IPS DF 6.9 (cell line): ENCODE measurements around the gene DGLUCY.

Experiments used
- DNase-seq: peaks from one replicate; pipeline ENCODE4 v3.0.0-alpha.2; 2013; ENCODE audit warnings: low read depth, low spot score
- H3K27ac ChIP-seq: one replicate; pipeline ENCODE4 v1.5.1; 2013; ENCODE audit warnings: low read length, control low read depth
- H3K27me3 ChIP-seq: 2 replicates; pipeline ENCODE4 v1.6.1; 2013; ENCODE audit warnings: mild to moderate bottlenecking, low read length; ENCODE audit not compliant: control insufficient read depth, insufficient read depth
- H3K36me3 ChIP-seq: 2 replicates; pipeline ENCODE4 v1.6.1; 2013; ENCODE audit warnings: low read length; ENCODE audit not compliant: control insufficient read depth, insufficient read depth
- H3K4me1 ChIP-seq: 2 replicates; pipeline ENCODE4 v1.6.1; 2013; ENCODE audit warnings: low read length; ENCODE audit not compliant: control insufficient read depth, insufficient read depth
- H3K4me3 ChIP-seq: 2 replicates; pipeline ENCODE4 v1.5.1; 2013; ENCODE audit warnings: mild to moderate bottlenecking, low read length
- H3K9me3 ChIP-seq: 2 replicates; pipeline ENCODE4 v1.6.1; 2013; ENCODE audit warnings: low read length, inconsistent platforms; ENCODE audit not compliant: control insufficient read depth, insufficient read depth
- WGBS: extraction: QIAGEN DNeasy Blood & Tissue Kit; methylation state at CpG from one replicate; pipeline ENCODE4 v1.1.7; 2013; ENCODE audit warnings: mixed read lengths, missing lambda C conversion rate; ENCODE audit not compliant: insufficient read length, insufficient coverage; 5-methylcytosine and 5-hydroxymethylcytosine counted together

The DGLUCY gene

DNA sequence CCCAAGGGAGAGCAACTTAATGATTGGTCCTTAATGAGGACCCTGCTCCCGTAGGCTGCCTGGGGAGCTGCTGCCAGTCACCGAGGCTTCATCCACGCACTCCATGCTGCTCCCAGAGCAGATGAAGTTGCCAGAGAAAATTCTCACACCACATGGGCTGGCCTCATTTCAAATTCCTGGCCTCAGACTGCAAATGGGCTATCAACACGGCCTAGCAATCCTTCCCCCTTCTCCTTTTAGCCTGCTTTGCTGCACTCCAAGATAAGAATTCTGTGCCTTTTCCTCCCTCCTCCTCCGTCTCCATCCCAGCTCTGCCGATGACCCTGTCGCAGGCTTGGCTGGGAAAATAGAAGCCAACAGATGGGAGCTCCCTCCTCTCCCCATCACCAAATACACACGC, 10.8 kb upstream of the DGLUCY start:
- Histone ChIP-seq H3K4me3 (no peak overlapping the region), H3K9me3 (no peaks in the 10 kb centered on the region), H3K27ac (no peak overlapping the region), H3K4me1 (no peaks in the 10 kb centered on the region), H3K27me3 (no peaks in the 10 kb centered on the region), H3K36me3 (no peaks in the 10 kb centered on the region)
- DNase-seq: no peak
- WGBS: no CpG with 5 or more reads among the region's 8 CpGs

DNA sequence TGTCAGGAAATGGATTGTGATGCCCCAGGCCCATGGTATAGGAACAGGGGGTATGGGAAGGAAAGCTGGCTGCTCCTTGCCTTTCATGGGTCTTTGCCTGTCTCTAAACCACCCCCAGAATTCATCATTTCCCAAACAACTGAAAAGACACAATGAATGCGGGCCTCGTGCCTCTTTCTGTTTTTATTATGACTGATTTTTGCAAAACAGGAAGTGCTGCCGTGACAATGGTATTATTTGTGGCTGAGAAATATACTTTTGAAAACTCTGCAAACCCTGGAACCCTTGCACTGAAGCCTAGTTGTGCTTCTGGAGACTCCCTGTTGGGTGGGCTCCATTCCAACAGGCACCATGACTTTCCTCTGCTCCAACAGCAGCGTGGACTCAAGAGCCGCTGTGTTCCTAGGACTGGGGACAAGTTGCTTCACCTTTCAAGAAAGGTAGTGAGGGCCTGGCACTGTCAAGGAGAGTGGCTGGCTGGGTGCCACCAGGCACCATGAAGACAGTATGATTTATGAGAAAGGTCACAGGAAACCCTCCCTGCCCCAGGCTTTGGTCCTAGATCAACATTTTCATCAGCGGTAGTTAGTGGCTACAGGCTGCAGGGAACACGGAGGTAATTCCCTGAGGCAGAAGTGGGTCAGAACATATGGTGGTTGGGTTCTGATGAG, 4.8 kb upstream of the DGLUCY start:
- no peak overlapping the region for H3K27ac ChIP-seq
- no peaks in the 10 kb centered on the region for H3K27me3 ChIP-seq
- no peak for DNase-seq
- H3K9me3 ChIP-seq: no peaks in the 10 kb centered on the region
- no CpG with 5 or more reads among the region's 7 CpGs for WGBS
- peaks cover 2% of the 10 kb centered on the region; the same call in 1 of the 2 replicates for H3K4me1 ChIP-seq
- no peak overlapping the region for H3K4me3 ChIP-seq
- no peaks in the 10 kb centered on the region for H3K36me3 ChIP-seq

- Histone ChIP-seq H3K27me3 (no peaks in the 10 kb centered on the region), H3K9me3 (no peaks in the 10 kb centered on the region), H3K4me1 (peaks cover 10% of the 10 kb centered on the region; the same call in 1 of the 2 replicates), H3K4me3 (no peak overlapping the region), H3K36me3 (no peaks in the 10 kb centered on the region), H3K27ac (no peak overlapping the region)
- no CpG with 5 or more reads among the region's 1 CpG for WGBS
- no peak for DNase-seq
Measured at GRCh38 chr14:91111443-91111842, 2.4 kb upstream of the DGLUCY start.

- H3K4me1 ChIP-seq: peaks cover 12% of the 10 kb centered on the region; the same call in 1 of the 2 replicates
- no peak overlapping the region for H3K4me3 ChIP-seq
- no CpG with 5 or more reads among the region's 4 CpGs for WGBS
- no peaks in the 10 kb centered on the region for H3K27me3 ChIP-seq
- no peak for DNase-seq
- H3K9me3 ChIP-seq: no peaks in the 10 kb centered on the region
- H3K36me3 ChIP-seq: no peaks in the 10 kb centered on the region
- no peak overlapping the region for H3K27ac ChIP-seq
Measured at GRCh38 chr14:91112194-91112593, 1.7 kb upstream of the DGLUCY start.

GRCh38 chr14:91114079-91115065, 499 bp downstream of the DGLUCY start:
- no CpG with 5 or more reads among the region's 18 CpGs for WGBS
- peaks cover 13% of the 10 kb centered on the region; the same call in 1 of the 2 replicates for H3K4me1 ChIP-seq
- no peaks in the 10 kb centered on the region for H3K27me3 ChIP-seq
- H3K36me3 ChIP-seq: no peaks in the 10 kb centered on the region
- no peaks in the 10 kb centered on the region for H3K9me3 ChIP-seq
- no peak overlapping the region for H3K27ac ChIP-seq
- H3K4me3 ChIP-seq: peak overlapping the region; percentile 6; the same call in 1 of the 2 replicates
- peak; percentile 64 for DNase-seq

- H3K27ac ChIP-seq: no peak overlapping the region
- H3K27me3 ChIP-seq: no peaks in the 10 kb centered on the region
- no peaks in the 10 kb centered on the region for H3K36me3 ChIP-seq
- H3K4me3 ChIP-seq: no peak overlapping the region
- DNase-seq: no peak
- WGBS: no CpG with 5 or more reads among the region's 5 CpGs
- no peaks in the 10 kb centered on the region for H3K9me3 ChIP-seq
- peaks cover 13% of the 10 kb centered on the region; the same call in 1 of the 2 replicates for H3K4me1 ChIP-seq
Measured at GRCh38 chr14:91115986-91116770, 2.3 kb downstream of the DGLUCY start.

DNA sequence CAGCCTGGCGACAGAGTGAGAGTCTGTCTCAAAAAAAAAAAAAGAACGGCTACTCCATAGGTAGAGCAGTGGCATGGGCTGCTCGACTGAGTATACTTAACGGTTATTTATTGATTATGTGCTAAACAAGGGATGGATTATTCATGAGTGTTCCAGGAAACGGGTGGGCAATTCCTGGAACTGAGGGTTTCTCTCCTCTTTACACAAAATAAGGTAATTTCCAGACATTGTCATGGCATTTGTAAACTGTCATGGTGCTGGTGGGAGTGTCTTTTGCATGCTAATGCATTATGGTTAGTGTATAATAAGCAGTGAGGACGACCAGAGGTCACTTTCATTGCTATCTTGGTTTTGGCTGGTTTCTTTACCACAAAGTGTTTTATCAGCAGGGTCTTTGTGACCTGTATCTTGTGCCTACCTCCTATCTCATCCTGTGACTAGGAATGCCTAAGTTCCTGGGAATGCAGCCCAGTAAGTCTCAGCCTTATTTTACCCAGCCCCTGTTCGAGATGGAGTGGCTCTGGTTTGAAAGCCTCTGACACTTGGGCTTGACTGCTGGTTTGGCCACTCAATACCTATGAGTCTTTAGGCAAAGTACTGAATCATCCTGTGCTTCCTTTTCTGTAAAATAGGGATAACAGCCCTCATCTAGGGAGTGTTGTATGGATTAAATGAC, 3.2 kb downstream of the DGLUCY start:
- WGBS: no CpG with 5 or more reads among the region's 7 CpGs
- no peaks in the 10 kb centered on the region for H3K36me3 ChIP-seq
- H3K27me3 ChIP-seq: no peaks in the 10 kb centered on the region
- no peaks in the 10 kb centered on the region for H3K9me3 ChIP-seq
- no peak for DNase-seq
- H3K27ac ChIP-seq: no peak overlapping the region
- peaks cover 13% of the 10 kb centered on the region; the same call in 1 of the 2 replicates for H3K4me1 ChIP-seq
- H3K4me3 ChIP-seq: no peak overlapping the region

- DNase-seq: no peak
- WGBS: no CpG with 5 or more reads among the region's 5 CpGs
- H3K4me1 ChIP-seq: peaks cover 13% of the 10 kb centered on the region; the same call in 1 of the 2 replicates
- no peak overlapping the region for H3K4me3 ChIP-seq
- H3K36me3 ChIP-seq: no peaks in the 10 kb centered on the region
- H3K27ac ChIP-seq: no peak overlapping the region
- H3K9me3 ChIP-seq: no peaks in the 10 kb centered on the region
- no peaks in the 10 kb centered on the region for H3K27me3 ChIP-seq
Measured at GRCh38 chr14:91117960-91118359, 4.1 kb downstream of the DGLUCY start.

GRCh38 chr14:91118511-91119068, 4.7 kb downstream of the DGLUCY start:
- no peaks in the 10 kb centered on the region for H3K9me3 ChIP-seq
- peaks cover 11% of the 10 kb centered on the region; the same call in 1 of the 2 replicates for H3K4me1 ChIP-seq
- no peaks in the 10 kb centered on the region for H3K36me3 ChIP-seq
- no peaks in the 10 kb centered on the region for H3K27me3 ChIP-seq
- WGBS: no CpG with 5 or more reads among the region's 2 CpGs
- no peak for DNase-seq
- no peak overlapping the region for H3K4me3 ChIP-seq
- no peak overlapping the region for H3K27ac ChIP-seq
